CD14-positive monocyte (primary cell): Measurements from ENCODE around the gene TMEM240. TPM values are rescaled to one million over a fixed set of nuclear protein-coding genes. Genes with fewer than 3 reads are reported as not detected.
"Not testable (repeated sequence)": the region's sequence is repeated elsewhere in the genome, so short reads cannot be mapped to it uniquely, and the experiment has no call there.

ENCODE experiments used
- DNase-seq, 3 donors: peaks; one replicate each; pipeline ENCODE4 v3.0.0-alpha.2; 2011 to 2022
- H2AFZ ChIP-seq: 2 replicates; pipeline ENCODE4 v1.6.0; 2012; ENCODE audit warnings: mild to moderate bottlenecking, low read depth, low read length, inconsistent platforms; ENCODE audit not compliant: insufficient read depth, poor library complexity, severe bottlenecking
- H3K27ac ChIP-seq, 2 donors: 1 replicate in 1 of 2; 2 replicates in 1 of 2; pipeline ENCODE4 v1.5.1; 2012 to 2013; ENCODE audit warnings: low read length in 2 of 2, control low read depth in 1 of 2, inconsistent platforms in 1 of 2, low read depth in 1 of 2, mild to moderate bottlenecking in 1 of 2
- H3K27me3 ChIP-seq, 2 donors: one replicate each; pipeline versions ENCODE4 v1.6.0 to v1.6.1; 2011 to 2013; ENCODE audit warnings: low read length in 2 of 2; ENCODE audit not compliant: control insufficient read depth in 2 of 2, insufficient read depth in 2 of 2
- H3K36me3 ChIP-seq, 2 donors: replicated peaks in 1 of 2; 1 replicate in 1 of 2; 2 replicates in 1 of 2; pipeline versions ENCODE4 v1.5.1 to v1.6.1; 2012 to 2013; ENCODE audit warnings: low read length in 2 of 2, control low read depth in 1 of 2, inconsistent platforms in 1 of 2, mild to moderate bottlenecking in 1 of 2; ENCODE audit not compliant: insufficient read depth in 2 of 2, control insufficient read depth in 1 of 2
- H3K4me1 ChIP-seq, 2 donors: 1 replicate in 1 of 2; 2 replicates in 1 of 2; pipeline versions ENCODE4 v1.5.1 to v1.6.1; 2012 to 2013; ENCODE audit warnings: low read length in 2 of 2, control low read depth in 1 of 2, inconsistent platforms in 1 of 2, mild to moderate bottlenecking in 1 of 2, moderate library complexity in 1 of 2; ENCODE audit not compliant: insufficient read depth in 2 of 2, control insufficient read depth in 1 of 2
- H3K4me2 ChIP-seq: replicated peaks from 2 replicates; pipeline ENCODE3; 2012; ENCODE audit warnings: low read length, moderate library complexity, mild to moderate bottlenecking; ENCODE audit not compliant: poor library complexity, severe bottlenecking; ENCODE audit errors: extremely low read depth
- H3K4me3 ChIP-seq, 3 experiments: fragments of 200-600 bp in 1 of 3; sonication (generic) in 1 of 3; replicated peaks in 1 of 3; 1 replicate in 2 of 3; 2 replicates in 1 of 3; pipeline ENCODE4 v1.5.1; 2011 to 2013; ENCODE audit warnings: low read length in 3 of 3, mild to moderate bottlenecking in 3 of 3, control low read depth in 2 of 3, low read depth in 2 of 3, inconsistent platforms in 1 of 3, moderate library complexity in 1 of 3
- H3K79me2 ChIP-seq: 2 replicates; pipeline ENCODE4 v1.6.0; 2012; ENCODE audit warnings: mild to moderate bottlenecking, control low read depth, inconsistent platforms, low read length, moderate library complexity; ENCODE audit not compliant: insufficient read depth
- H3K9ac ChIP-seq: 2 replicates; pipeline ENCODE4 v1.6.0; 2017; ENCODE audit warnings: low read length, mild to moderate bottlenecking; ENCODE audit not compliant: insufficient read depth, poor library complexity, severe bottlenecking
- H3K9me3 ChIP-seq, 2 donors: replicated peaks in 1 of 2; 1 replicate in 1 of 2; 2 replicates in 1 of 2; pipeline versions ENCODE4 v1.5.1 to v1.6.1; 2012 to 2013; ENCODE audit warnings: low read length in 2 of 2, control low read depth in 1 of 2; ENCODE audit not compliant: control insufficient read depth in 1 of 2, insufficient read depth in 1 of 2
- H4K20me1 ChIP-seq: 2 replicates; pipeline ENCODE4 v1.6.0; 2012; ENCODE audit warnings: mild to moderate bottlenecking, low read length, control low read depth, moderate library complexity; ENCODE audit not compliant: insufficient read depth
- H3K27ac Mint-ChIP-seq, 7 donors: one replicate each; pipeline ENCODE4 v1.8.0; 2020; ENCODE audit warnings: mild to moderate bottlenecking in 7 of 7, mixed read lengths in 7 of 7, moderate library complexity in 6 of 7, inconsistent platforms in 2 of 7
- H3K27me3 Mint-ChIP-seq, 3 donors: one replicate each; pipeline ENCODE4 v1.8.0; 2021 to 2022; ENCODE audit warnings: low read depth in 3 of 3, mild to moderate bottlenecking in 3 of 3, mixed read lengths in 3 of 3, moderate library complexity in 3 of 3, inconsistent platforms in 1 of 3
- H3K36me3 Mint-ChIP-seq, 2 donors: one replicate each; pipeline ENCODE4 v1.8.0; 2020; ENCODE audit warnings: mixed read lengths in 2 of 2, inconsistent platforms in 1 of 2, mild to moderate bottlenecking in 1 of 2
- H3K4me1 Mint-ChIP-seq: one replicate; pipeline ENCODE4 v1.8.0; 2020; ENCODE audit warnings: mild to moderate bottlenecking, mixed read lengths
- H3K4me3 Mint-ChIP-seq, 2 donors: one replicate each; pipeline ENCODE4 v1.8.0; 2020; ENCODE audit warnings: mild to moderate bottlenecking in 2 of 2, mixed read lengths in 2 of 2, moderate library complexity in 1 of 2
- H3K9me3 Mint-ChIP-seq, 7 donors: one replicate each; pipeline ENCODE4 v1.8.0; 2020 to 2022; ENCODE audit warnings: mixed read lengths in 7 of 7, mild to moderate bottlenecking in 6 of 7, moderate library complexity in 6 of 7, inconsistent platforms in 2 of 7
- CTCF ChIP-seq: fragments of 200-600 bp; IDR thresholded peaks from one replicate; pipeline ENCODE4 v1.8.0; 2022; ENCODE audit warnings: antibody characterized with exemption, mild to moderate bottlenecking
- WGBS: methylation state at CpG from one replicate; pipeline ENCODE4 v1.1.5; 2013; ENCODE audit warnings: missing lambda C conversion rate; ENCODE audit not compliant: insufficient coverage; 5-methylcytosine and 5-hydroxymethylcytosine counted together
- intact Hi-C, 2 donors: fragments of 100-400 bp; cut with micrococcal nuclease; formaldehyde crosslinking; loops; one replicate each; pipeline versions ENCODE4 v1.15.0 to v1.15.1; 2023
- polyA plus RNA-seq, 3 donors: library from polyadenylated mRNA; depleted of rRNA in 1 of 3; unstranded in 2 of 3; stranded (reverse) in 1 of 3; fragments of 300-500 nt in 2 of 3; fragments of >200 nt in 1 of 3; fragmentation: Illumina TruSeq in 2 of 3; gene quantifications; 1 replicate in 2 of 3; 2 replicates in 1 of 3; pipeline ENCODE4 v1.2.3, GENCODE V29; 2012 to 2021

The TMEM240 gene
- polyA plus RNA-seq, 3 donors = not detected

- Mint-ChIP-seq H3K4me3 (no peak overlapping the region), H3K9me3 (peaks cover 0 to 1% (median 0%) of the 10 kb centered on the region in 7 donors), H3K36me3 (peaks cover 35 to 53% of the 10 kb centered on the region in 2 donors), H3K27ac (peak overlapping the region in 2 of 7 donors; percentile 28 to 60), H3K27me3 (peaks cover 0 to 3% (median 0%) of the 10 kb centered on the region in 3 donors), H3K4me1 (peaks cover 2% of the 10 kb centered on the region)
- Histone ChIP-seq H3K4me2 (no peak overlapping the region), H4K20me1 (peaks cover 90% of the 10 kb centered on the region), H3K9me3 (no peaks in the 10 kb centered on the region), H3K36me3 (peaks cover 32 to 42% of the 10 kb centered on the region in 2 donors), H3K27me3 (no peaks in the 10 kb centered on the region), H2AFZ (no peak overlapping the region), H3K4me1 (no peaks in the 10 kb centered on the region), H3K27ac (no peak overlapping the region), H3K79me2 (peaks cover 38% of the 10 kb centered on the region), H3K4me3 (no peak overlapping the region), H3K9ac (no peak overlapping the region)
- intact Hi-C loops = no loop called here
- 68% methylated on average over 4 of the region's 4 CpGs for WGBS
- TF ChIP-seq CTCF = no peak
- DNase-seq = no peak
Observed at GRCh38 chr1:1558591-1558990, 18.2 kb upstream of the TMEM240 start.

DNA sequence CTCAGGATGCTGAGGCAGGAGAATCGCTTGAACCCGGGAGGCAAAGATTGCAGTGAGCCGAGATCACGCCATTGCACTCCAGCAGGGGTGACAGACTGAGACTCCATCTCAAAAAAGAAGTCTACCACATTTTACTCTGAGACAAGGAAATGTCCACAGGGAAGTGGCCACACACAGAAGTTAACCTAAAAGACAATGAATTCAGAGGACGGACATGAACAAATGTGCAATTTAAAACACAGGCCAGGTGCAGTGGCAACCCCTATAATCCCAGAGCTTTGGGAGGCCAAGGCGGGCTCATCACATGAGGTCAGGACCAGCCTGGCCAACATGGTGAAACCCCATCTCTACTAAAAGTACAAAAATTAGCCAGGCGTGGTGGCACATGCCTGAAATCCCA is 17.3 kb upstream of the TMEM240 start:
- DNase-seq, H3K4me2 ChIP-seq, H3K4me1 Mint-ChIP-seq, H3K27ac Mint-ChIP-seq, H3K4me1 ChIP-seq, H3K27me3 Mint-ChIP-seq, intact Hi-C loops, H3K9ac ChIP-seq, H3K27me3 ChIP-seq, H3K4me3 Mint-ChIP-seq, H2AFZ ChIP-seq, H3K4me3 ChIP-seq, H3K9me3 Mint-ChIP-seq, H3K9me3 ChIP-seq, H3K27ac ChIP-seq: not testable (repeated sequence)
- H3K36me3 Mint-ChIP-seq = peaks cover 29 to 44% of the 10 kb centered on the region in 2 donors
- H4K20me1 ChIP-seq = peaks cover 87% of the 10 kb centered on the region
- H3K79me2 ChIP-seq = peaks cover 30% of the 10 kb centered on the region
- 95% methylated on average over 3 of the region's 7 CpGs for WGBS
- H3K36me3 ChIP-seq = peaks cover 23 to 33% of the 10 kb centered on the region in 2 donors

GRCh38 chr1:1556961-1557360 is 16.5 kb upstream of the TMEM240 start:
- H3K9me3 ChIP-seq, H3K27me3 ChIP-seq, H3K4me3 ChIP-seq, H3K4me1 Mint-ChIP-seq, H3K9me3 Mint-ChIP-seq, H3K9ac ChIP-seq, H3K27me3 Mint-ChIP-seq, H3K4me3 Mint-ChIP-seq, intact Hi-C loops, H3K4me1 ChIP-seq, DNase-seq, H3K4me2 ChIP-seq, H2AFZ ChIP-seq, H3K27ac ChIP-seq: not testable (repeated sequence)
- Mint-ChIP-seq H3K36me3 (peaks cover 22 to 38% of the 10 kb centered on the region in 2 donors), H3K27ac (peak overlapping the region in 2 of 7 donors; percentile 37 to 57)
- H3K36me3 ChIP-seq = peaks cover 16 to 26% of the 10 kb centered on the region in 2 donors
- H3K79me2 ChIP-seq = peaks cover 28% of the 10 kb centered on the region
- peaks cover 87% of the 10 kb centered on the region for H4K20me1 ChIP-seq
- 99% methylated on average over 8 of the region's 11 CpGs for WGBS
